HG03520 (cell line): ENCODE measurements around the gene MRPL11.
A peak's percentile ranks its signal among the peaks of the same experiment; 100 is the strongest.

Source experiments
- ATAC-seq: cut with Tn5 transposase; IDR thresholded peaks from one replicate; pipeline ENCODE4 v1.9.1; 2021; ENCODE audit warnings: mild to moderate bottlenecking, moderate library complexity; ENCODE audit not compliant: unreplicated experiment

Gene MRPL11

DNA sequence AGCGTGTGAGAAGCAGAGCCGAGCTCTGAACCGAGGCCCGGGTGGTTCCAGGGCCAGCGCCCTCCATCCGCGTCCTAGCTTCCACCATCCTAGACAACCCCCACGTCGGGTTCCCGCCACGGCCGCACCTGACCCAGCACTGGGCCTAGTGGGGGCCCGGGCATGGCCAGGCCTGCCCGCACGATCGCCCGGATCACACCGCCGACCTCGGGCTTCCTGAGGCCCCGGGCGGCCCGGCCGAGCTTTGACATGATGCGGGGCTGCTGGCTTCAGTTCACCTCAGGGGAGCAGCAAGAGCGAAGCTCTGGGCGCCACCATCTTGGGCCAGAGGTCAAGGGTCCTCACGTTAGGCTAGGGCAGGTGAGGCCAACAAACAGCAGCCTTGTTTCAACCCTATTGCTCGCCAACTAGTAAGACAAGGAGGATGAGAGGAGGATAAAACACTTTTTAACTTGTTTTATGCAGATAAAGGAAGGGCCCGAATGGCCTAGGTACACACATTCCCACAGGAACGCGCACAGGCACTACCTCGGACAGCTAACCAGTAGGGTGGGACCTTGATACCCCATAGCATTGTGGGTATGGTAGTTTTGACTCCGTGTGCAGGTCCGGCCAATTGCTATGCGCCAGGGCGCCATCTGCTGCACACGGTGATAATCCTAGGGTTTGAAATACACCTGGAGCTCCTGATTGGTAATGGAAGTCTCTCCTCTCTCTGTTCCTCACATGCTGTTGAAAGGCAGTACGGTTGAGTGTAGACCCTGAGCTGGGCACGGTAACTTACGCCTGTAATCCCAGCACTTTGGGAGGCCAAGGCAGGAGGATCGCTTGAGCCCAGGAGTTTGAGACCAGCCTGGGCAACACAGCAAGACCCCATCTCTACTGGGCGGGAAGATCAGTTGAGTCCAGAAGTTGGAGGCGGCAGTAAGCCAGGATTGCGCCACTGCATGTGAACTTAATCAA, at the start of gene MRPL11:
TSS of gene MRPL11 (minus strand) at position 345 of the 963 bp plus-strand sequence. CDS start at position 251, 94 bp downstream.
- ATAC-seq = peak; percentile 88

DNA sequence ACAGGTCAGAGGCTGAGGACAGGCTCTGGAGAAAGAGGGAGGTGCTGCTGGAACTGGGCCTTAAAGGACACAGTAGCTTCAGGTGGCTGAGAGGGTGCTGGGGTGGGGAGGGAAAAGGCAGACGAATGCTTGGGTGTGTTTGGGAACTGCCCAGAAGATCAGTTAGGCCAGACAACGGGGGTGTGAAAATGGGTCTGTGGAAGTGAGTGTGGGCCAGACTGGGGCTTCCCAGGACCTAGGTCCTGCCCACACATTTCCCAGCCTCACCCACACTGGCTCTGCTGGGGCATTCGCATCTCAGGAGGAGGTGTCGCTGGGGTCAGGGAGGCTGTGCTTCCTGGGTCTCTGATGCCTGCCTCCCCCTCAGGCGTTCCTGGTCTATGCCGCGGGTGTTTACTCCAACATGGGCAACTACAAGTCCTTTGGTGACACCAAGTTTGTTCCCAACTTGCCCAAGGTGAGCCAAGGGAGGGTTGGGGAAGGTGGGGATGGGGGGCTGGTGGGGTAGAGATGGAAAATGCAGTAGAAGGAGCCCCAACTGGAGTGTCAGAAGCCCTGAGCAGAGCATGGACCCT, 46.2 kb upstream of the MRPL11 start:
- no peak for ATAC-seq

DNA sequence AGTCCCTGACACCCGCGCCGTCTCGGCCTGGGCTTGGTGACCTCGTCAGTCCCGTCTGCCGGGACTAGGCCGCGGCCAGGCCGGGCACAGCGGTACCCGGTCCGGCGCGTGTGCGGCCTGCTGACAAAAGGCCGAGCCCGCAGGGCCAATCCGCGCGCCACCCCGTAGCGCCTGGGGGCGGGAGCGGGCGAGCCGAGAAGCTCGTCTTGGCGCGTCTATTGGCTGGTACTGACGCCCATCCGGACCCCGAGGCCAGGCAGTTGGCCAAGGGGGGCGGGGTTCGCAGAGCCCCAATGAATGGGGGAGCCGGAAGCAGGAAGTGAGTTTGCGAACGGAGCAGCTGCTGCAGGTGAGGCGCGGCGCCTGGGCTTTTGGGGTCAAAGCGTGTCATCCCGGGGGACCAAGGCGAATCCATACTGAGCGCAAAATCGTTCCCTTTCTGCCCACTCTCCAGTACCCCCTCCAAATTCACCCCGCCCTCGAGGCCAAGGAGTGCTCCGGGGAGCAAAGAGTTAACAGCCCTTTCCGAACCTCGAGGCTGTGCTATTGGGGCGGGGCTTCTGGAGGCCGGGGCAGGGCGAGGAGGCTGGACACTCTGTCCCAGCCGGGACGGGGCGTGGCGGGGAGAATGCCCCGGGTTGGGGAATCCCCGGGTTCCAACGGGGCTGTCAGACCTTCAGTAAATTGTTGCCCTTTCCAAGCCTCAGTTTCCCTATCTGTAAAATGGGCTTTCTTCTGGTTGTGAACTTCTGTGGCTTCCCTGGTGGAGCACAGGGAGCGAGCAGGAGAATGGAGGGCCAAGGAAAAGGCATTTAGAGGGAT, 41.7 kb upstream of the MRPL11 start, which contains the start of gene DPP3:
TSS of gene DPP3 (plus strand) at position 318 of the 822 bp plus-strand sequence. CDS start 1,767 bp downstream, outside the sequence.
- ATAC-seq = peak; percentile 91

DNA sequence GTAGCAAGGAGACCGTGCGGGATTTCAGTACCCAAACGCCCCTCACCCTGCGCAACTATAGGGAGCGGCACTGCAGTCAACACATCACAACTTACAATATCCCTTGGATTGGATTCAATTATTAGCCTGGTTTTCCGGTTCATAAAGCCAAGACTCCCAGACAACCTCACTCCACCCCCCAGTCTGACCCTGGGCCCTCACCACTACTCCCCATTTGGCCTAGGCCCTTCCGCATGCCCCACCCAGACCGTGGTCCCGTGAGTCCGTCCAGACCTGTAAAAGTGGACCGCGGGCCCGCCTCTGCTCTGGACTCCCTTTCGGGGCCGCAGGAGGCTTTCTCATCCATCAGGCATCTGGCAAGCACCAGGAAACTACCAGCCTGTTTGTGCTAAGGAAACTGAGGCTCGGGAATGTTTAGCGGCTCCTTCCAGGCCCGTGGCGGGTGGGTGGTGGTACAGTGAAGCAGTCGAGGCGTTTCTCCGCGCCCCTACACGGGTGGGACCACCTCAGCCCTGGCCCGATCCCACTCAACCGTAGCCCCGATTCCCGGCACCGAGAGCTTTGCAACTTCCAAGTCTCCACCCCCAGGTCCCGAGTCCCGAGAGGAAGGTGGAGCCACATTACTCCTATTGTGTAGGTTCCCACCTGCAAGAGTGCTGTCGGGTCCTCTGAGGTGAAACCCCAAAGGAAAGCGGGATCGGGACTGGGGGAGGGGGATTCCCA, 40.9 kb upstream of the MRPL11 start:
- no peak for ATAC-seq

DNA sequence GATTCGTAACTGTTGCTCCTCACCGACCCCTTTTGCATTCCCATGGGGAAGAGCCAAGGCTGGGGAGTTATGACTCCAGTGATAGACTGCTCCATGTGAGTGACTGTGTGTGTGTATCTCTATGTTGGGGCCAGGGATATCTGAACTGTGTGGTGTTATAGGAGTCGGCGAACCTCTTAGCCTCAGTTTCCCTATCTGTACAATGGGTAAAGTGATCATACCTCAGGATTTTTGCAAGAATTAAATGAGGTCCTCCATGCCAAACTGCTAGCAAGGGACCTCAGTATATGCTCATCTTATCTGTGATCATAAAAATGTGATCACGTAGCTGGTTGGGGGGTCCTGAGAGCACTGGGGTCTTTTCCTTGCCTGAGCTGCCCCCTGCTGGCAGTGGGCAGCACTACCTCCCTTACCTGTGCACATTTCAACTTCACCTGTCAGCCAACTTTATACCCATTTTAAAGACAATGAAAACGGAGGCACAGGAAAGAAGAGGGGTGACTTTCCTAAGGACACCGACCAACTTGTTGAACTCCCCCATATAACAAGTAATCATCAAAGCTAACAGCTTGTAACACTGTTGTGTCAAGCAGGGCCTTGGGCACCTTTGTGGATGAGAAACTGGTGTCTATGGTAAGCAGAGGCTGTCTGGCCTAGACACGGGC, 40.2 kb upstream of the MRPL11 start:
- no peak for ATAC-seq

DNA sequence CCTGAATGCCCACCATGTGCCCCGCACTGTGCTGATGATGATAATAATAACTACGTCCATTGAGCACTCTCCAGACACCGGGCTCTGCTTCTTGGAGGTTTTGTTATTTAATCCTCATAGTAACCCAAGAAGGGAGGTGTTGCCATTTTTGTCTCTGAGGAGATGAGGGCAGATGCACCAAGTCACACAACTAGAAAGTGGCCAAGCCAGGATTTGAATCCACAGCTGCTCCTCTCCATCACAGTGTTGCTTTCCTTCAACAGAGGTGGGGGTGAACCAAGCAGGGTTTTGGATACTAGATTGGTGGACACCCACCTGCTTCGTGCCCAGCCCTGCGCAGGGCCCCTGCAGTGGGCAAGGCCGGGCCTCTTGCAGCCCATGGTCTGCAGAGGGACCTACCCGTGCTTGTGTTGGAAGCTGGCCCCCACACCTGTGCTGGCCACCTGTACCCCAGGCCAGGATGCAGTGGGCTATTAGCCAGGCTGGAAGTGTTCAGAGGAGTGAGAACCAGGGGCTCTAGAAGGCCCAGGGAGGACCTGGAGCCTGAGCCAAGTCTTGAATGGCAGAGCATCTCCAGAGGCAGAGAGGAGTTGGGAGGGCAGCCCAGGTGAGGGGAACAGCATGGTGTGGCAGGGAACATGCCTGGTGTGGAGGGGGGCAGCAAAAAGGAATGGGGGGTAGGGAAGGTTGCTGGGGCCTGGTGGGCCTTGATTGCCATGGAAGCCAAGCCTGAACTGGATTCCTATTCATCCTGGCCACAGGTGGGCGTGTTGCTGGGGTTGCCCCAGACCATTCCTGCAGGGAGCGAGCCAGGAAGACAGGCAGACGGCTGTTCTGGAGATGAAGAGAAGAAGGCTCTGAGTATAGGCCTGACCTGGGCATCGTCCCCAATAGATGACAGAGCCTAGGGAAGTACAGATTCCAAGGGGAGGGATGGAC, 38.9 kb upstream of the MRPL11 start:
- ATAC-seq = no peak

DNA sequence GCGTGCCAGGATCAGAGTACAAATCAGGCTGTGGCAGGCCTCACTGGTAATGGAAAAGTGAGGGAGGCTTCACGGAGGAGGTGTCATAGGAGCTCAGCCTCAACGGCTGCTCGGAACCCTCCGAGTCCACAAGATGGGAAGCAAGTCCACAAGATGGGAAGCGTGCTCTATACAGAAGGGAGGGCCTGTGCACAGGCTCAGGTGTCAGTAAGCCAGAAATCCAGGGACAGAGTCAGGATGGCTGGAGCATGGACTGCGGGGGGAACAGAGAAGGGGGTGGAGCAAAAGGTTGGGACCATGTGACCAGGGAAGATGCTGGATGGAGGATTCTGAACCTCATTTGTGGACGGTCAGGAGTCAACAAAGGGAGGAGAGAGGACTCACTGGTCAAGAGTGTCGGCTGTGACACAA, 38.2 kb upstream of the MRPL11 start:
- ATAC-seq = no peak

DNA sequence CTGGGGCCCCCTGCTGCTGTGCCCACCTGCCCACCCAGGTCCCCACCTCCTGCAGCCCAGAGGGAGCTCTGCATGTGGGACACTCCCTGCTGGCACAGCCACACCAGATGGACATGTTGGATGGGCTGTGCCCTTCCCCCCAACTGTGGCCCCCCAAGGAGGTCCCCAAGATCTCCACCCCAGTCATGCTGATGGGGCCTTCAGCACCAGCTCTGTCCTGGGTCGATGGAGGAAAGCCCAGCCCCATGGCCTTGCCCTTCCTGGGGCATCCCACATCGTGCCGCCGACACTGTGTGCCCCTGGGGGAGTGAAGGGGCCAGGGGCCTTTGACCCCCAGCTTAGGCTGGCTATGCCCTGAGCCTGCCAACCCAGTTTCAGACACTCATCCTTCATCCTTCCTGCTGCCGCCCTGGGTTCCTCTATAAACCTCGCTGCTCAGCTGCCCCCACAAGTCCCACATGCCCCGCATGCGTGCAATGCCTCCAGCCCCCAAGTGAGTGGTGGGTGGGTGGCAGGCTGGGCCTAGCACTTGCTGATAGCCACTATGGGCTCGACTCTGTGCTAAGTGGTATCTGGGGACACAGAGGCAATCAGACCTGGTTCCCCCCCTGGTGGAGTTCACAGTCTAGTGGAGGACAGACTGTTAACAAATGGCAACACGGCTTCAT, 37.7 kb upstream of the MRPL11 start:
- ATAC-seq = no peak

DNA sequence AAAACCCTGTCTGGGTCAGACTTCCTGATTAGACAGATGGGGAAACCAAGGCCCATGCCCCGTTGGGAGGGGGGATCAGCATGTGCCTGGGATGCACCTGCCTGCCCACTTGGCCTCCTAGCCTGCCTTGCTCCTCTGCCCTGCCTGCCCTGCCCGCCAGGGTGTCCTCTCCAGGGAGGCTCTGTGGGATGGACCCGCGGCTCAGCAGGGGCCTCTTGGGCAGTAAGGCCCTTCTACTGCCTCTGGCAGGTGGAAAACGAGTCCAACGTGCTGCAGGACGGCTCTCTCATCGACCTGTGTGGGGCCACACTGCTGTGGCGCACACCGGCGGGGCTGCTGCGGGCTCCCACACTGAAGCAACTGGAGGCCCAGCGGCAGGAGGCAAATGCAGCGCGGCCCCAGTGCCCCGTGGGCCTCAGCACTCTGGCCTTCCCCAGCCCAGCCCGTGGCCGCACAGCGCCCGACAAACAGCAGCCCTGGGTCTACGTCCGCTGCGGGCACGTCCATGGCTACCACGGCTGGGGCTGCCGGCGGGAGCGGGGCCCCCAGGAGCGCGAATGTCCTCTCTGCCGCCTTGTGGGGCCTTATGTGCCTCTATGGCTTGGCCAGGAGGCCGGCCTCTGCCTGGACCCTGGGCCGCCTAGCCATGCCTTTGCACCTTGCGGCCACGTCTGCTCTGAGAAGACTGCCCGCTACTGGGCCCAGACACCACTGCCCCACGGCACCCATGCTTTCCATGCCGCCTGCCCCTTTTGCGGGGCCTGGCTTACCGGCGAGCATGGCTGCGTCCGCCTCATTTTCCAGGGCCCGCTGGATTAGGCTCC, 36.9 kb upstream of the MRPL11 start:
- ATAC-seq = no peak

DNA sequence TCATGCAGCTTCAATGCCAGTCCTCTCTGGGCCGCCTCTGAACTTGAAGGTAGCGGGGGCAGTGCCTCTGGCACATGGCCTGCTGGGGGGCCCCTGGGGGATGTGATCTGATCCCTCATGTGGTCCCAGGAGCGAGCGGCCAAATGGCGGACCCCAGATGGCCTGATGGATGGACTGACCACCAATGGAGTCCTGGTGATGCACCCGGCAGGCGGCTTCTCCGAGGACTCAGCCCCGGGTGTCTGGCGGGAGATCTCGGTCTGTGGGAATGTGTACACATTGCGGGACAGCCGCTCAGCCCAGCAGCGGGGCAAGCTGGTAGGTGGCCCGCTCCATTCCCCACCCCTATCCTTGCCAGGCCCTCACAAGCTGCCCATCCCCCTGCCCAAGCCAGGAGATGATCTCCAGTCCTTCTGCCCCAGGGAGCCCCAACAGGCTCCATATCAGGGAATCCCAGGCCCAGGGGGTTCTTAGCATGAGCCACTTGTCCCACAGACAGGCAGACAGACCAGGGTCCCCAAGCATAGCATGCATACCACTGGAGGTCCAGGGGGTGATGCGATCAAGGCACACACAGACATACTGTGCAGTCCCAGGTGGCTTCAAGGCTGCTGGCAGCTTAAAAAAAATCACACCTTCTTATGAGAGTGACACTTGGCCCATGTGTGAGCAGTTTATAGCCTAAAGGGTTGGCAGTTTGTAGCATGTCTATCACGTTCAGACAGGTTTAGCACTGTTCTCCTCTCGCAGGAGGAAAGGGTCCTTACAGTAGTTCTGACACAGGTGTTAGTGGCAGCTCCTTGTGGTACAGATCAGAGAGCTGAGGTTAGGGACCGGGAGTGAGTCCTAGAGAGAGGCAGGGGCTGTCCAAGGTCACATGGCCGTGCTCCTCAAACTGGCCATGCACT, 35.2 kb upstream of the MRPL11 start:
- no peak for ATAC-seq

DNA sequence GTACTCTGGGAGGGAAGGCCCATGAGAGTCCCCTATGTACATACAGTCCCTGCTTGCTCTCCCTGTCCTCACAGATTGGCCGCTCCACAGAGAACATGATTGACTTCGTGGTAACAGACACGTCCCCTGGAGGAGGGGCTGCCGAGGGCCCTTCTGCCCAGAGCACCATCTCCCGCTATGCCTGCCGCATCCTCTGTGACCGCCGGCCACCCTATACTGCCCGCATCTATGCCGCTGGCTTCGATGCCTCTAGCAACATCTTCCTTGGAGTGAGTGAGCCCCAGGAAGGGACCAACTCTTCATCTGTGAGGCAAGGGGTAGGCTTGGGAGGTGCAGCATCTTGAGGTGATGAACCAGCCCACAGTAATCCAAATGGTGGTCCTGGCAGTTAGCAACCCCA, 34.5 kb upstream of the MRPL11 start:
- no peak for ATAC-seq

DNA sequence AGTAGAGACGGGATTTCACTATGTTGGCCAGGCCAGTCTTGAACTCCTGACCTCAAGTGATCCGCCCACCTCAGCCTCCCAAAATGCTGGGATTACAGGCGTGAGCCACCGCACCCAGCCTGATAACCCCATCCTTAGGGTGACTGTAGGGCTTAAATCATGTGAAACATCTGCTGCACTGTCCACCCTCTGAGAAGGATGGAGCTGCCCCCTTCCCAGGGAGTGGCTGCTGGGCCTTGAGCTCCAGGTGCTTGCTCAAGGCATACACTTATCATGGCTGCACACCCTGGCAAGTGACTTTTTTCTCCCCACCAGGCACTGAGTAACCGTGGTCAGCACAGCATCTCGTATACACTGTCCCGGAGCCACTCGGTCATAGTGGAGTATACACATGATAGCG, 33.4 kb upstream of the MRPL11 start:
- ATAC-seq = no peak

DNA sequence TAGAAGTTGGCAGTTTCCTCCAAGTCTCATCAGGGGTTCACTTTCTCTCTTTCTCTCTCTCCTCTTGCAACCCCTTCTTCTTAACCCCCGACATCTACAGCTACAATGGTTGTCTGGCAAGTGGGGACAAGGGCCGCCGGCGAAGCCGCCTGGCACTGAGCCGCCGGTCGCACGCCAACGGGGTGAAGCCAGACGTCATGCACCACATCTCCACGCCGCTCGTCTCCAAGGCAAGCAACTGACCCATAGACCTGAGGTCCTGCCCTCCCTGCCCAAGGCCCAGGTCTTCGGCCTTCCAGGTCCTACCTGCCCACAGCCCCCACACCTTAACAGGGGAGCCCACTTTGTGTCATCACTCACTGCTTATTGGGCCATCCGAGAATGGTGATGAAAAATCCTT, 32.5 kb upstream of the MRPL11 start:
- ATAC-seq = no peak

DNA sequence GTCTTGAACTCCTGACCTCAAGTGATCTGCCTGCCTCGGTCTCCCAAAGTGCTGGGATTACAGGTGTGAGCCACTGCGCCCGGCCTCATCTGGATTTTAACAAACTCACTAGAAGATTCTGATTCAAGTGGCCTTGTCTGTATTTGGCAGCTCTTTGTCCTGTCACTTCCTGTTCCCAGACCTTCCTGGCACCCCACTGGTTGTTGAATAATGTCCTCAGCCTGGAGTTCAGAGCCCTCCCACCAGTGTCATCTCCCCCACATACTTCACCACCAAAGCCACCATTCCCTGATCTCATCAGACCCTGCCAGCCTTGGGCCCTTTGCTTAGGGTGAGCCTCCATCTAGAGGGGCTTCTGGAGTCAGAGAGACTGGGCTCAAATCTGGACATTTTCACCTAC, 31.4 kb upstream of the MRPL11 start:
- ATAC-seq = no peak

DNA sequence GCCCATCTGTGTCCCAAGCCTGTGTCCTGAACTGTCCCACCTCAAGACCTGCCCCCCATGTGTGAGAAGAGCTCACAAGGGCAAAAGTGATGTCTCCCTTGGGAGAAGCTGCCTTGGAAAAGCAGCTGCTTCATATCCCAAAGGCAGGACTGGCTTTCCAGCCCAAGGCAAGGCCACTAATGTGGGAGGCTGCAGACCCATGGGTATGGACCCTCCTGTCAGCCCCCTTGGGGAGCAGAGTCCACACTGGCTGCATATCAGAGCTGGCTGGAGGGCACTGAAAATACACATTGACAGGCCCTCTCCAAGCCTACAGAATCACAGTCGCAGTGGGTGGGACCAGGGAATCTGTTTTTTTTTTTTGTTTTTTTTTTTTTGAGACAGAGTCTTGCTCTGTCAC, 30.8 kb upstream of the MRPL11 start:
- ATAC-seq = no peak

DNA sequence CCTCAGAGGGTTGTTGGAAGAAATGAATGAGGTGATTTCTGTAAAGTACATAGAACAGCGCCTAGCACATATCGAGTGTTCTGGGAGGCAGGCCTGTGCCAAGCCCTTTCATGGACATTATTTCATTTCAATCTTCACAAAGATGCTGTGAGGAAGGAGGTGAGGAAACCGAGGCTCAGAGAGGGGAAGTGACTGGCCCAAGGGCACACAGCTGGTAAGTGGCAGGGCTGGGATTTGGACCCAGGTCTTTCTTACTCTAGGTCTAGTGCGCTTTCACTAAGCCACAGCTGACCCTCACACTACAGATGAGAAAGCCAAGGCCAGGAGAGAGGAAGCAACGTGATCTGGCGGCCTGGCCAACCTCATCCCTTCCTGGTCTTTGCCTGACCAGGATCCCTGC, 30.0 kb upstream of the MRPL11 start:
- no peak for ATAC-seq

DNA sequence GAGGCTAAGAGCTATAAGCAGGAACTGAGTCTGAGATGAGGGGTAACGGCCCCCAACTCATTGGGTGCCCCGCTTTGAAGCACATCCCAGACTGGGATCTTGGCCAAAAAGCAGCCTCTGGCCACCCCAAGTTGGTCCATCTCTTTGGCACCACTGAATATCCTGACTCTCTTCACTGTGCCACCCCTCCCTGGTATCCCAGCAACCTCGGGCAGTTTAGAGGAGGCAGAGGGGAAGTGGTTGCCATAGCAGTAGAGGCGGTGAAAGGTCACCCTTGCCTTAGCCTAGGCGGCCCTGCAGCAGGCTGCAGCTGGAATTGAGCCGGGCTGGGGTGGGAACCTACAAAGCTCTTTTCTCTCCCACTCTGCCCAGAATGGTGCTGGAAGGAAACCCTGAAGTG, 29.1 kb upstream of the MRPL11 start:
- ATAC-seq = no peak
